NCI-H345 treated with DMSO at 0.1 percent for 48 hours (cell line): ENCODE results near the gene OR14A16.

ENCODE experiments used
- DNase-seq: peaks from one replicate; lab custom pipeline; 2025; ENCODE audit not compliant: unreplicated experiment; lab: John Stamatoyannopoulos, UW

OR14A16 gene, protein sequence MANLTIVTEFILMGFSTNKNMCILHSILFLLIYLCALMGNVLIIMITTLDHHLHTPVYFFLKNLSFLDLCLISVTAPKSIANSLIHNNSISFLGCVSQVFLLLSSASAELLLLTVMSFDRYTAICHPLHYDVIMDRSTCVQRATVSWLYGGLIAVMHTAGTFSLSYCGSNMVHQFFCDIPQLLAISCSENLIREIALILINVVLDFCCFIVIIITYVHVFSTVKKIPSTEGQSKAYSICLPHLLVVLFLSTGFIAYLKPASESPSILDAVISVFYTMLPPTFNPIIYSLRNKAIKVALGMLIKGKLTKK

DNA sequence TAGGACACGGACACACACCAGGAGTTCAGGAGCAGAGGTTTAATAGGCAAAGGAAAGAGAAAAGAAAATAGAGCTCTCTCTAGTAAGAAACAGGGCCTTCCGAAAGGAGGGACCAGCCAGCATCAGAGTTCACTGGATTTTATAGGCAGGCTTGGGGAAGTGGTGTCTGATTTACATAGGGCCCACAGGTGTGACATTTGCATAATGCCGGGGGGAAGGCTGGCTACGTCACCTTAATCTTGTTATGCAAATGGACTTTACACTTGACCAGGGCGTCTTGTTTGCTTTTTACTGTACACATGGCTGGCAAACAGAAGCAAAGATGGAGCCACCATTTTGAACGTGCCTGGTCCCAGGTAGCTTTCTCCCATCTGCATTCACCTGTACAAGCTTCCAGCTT, at the start of gene OR14A16:
Gene OR14A16 (minus strand): TSS at position 97 of the 400 bp plus-strand sequence. CDS start 8,390 bp downstream, outside the sequence.
- DNase-seq = no peak

DNA sequence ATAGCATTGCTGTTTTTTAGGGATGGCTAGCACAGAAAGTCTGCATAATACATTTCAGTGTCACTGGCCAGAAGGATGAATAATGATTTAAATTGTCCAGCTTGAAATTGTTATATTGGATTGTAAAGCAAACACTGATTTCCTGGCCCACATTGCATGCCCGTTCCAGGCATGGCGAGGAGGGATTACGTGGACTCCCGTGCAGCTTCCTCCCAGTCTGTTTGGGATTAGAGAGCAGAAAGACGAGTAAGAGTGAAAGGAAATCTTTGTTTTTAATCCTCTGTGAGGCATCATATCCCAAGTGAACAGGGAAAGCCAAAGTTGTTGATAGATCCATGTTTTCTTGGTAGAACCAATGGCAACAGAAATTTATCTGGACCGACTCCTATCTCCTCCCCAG, 41.5 kb upstream of the OR14A16 start:
- DNase-seq = no peak

DNA sequence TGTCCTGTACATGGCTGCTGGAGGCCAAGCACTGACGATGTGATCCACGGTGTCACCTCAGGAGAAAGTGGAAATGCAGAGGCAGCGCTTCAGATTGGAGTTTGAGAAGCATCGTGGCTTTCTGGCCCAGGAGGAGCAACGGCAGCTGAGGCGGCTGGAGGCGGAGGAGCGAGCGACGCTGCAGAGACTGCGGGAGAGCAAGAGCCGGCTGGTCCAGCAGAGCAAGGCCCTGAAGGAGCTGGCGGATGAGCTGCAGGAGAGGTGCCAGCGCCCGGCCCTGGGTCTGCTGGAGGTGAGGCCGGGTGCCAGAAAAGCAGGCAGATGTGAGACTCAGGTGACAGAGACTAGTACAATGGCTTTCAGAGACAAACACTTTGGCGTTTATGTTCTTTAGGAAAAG, 40.7 kb upstream of the OR14A16 start:
- no peak for DNase-seq

DNA sequence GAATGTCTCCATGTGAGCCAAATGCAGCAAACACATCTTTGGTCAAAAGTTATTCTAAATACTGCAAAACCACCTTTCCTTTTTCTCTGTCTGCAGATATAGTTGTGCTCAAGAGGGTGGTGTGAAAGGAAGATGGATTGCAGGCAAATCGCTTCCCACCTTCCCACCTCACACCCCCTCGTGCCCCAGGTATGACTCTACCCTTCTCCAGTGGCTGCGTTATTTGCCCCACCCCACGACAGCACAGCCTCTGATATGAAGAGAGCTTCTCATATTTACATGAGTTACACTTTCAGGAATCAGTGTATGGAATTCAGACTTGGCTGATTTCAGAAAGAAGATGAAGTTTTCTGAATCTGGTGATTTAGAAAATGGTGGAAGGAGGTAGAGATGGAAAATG, 38.8 kb upstream of the OR14A16 start:
- DNase-seq = no peak

DNA sequence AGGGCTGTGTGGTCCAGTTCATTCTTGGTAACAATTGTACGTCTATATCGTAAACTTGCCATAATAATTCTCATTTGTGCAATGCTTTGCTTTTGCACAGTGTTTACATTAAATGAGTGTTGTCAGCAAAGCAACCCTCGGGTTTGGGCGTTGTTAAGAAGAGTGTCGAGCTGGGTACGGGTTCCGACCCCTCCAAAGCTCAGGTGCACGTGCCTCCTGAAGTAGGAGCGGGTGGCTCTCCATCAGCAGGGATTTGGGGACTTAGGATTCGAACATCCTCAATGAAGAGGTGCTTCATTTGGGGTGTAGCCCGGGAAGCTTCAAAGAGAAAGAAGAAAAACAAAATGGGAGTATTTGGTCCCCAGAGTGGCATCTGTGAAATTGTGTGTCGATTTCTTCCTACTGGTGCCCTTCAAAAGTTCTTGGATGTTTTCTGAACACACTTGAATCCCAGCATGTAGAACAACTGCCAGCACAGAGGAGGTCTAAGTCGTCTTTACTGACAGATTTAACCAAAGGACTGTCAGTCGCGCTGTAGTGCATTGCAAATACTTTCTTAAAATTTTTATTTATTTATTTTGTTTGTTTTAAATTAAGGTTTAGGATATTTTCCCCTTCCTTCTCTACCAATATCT, 34.2 kb upstream of the OR14A16 start:
- DNase-seq = no peak

DNA sequence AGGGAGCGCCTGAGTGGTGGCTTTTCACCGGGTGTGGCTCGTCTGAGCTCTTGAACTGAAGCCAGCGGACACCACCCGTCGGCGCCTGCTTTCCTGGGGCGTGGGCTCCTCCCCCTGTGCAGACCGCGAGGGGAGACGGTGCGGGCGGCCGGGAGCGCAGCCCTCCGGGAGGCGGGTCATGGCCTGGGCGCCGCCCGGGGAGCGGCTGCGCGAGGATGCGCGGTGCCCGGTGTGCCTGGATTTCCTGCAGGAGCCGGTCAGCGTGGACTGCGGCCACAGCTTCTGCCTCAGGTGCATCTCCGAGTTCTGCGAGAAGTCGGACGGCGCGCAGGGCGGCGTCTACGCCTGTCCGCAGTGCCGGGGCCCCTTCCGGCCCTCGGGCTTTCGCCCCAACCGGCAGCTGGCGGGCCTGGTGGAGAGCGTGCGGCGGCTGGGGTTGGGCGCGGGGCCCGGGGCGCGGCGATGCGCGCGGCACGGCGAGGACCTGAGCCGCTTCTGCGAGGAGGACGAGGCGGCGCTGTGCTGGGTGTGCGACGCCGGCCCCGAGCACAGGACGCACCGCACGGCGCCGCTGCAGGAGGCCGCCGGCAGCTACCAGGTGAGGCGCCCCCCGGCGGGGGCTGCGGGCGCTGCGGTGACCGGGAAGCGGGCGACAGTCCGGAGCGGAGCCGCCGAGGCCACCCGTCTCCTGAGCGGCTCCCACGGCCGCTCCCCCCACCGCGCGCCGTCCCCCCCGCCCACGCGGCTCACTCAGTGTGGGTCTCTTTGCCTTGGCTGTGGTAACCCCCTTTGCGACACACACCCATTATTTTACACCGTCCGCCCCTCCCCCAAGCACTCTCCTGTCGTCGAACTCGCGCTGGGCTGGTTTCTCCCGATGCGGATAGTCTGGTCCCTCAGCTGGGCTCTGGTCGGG, 33.4 kb upstream of the OR14A16 start, which contains the start of gene TRIM58:
Gene TRIM58 (plus strand): TSS at position 119 of the 916 bp plus-strand sequence. CDS start 60 bp downstream, at position 179.
- no peak for DNase-seq

DNA sequence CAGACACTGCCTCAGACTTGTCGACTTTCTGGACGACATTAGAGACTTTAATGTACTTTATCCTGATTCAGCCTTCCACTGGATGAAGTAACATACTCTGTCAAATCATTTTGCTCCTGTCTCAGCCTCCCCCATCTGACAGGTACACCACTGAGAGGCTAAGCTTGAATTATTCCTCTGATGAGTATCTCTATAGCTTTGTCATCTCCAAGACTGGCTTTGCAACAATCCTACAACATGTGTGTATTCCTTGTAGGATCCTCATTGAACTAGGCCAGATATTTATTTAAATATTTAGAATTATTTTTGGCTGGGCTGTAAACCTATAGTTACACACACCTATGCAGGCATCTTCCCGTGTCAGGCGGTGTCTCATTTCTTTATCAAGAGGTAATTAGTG, 32.0 kb upstream of the OR14A16 start:
- DNase-seq = no peak

DNA sequence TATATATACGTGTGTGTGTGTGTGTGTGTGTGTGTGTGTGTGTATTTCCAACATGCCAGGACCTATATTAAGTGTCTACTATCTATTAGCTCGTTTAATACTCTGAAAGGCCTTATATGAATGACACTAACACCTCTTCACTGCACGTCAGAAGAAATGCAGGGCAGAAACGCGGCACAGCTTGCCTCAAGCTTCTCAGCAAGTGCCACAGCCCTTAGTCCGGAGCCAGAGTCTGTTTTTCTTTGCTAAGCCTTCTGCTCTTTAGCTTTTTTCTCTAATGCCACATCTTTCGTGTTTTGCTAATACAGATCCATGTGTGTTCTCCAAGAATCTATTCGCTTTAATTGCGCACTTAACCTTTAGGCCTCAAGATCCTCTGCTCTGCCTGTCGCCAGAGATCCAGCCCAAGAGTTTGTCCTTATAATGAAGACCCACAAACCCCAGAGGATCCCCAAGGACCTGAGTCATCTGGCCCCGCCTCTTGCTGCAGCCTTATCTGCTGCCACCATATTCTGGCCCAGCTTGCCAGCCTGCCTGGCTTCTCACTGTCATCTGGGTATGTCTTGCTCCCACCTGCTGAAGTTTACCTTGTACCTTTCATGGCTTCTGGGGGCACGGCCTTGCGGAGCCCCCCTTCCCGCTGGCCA, 31.1 kb upstream of the OR14A16 start:
- no peak for DNase-seq

DNA sequence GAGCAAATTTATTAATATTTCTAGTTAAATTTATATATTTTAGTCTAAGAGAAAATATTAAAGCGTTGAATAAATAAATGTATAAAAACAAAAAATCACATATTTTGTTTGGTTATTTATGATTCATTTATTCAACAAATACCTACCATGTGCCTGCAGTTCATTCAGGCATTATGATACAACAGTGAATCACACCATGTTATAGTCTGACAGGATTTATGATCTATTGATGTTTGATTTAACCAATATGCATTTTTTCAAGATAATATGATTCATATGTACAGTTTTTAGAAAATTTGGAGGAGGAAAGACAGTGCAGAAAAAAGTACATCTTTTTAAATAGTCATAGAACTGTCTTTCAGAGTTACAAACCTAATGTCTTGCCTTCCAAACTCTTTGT, 25.7 kb upstream of the OR14A16 start:
- DNase-seq = no peak

DNA sequence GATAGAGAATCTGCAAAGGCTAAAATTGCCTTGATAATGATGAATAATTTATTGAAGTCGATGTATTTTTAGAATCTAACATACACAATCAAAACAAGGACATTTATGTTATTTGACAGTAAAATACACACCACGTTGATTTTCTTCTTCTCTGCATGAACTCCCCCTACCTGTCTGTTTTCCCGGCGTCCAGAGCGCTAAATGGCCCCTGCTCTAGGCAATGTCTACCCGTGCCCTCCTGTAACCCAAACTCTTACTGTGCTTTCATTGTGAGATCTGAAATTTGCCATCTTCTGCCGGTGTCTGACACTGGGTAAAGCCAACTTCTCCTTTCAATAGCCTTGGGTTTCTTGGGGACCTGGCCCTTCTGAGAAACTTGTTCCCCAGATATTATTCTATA, 24.4 kb upstream of the OR14A16 start:
- no peak for DNase-seq

DNA sequence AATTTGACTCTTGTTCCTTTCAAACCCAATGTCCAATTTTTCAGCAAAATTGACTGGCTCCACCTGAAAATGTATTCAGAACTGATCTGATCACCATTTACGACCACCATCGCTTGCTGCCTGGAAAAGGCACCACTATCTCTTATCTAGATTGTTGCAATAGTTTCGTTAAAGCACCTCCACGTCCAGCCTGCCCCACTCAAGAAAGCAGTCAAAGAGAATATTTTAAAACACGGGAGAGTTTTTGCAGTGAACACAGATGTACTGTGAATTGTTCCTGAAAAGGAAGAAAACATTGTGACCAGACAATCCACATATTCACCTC, 21.7 kb upstream of the OR14A16 start:
- no peak for DNase-seq

DNA sequence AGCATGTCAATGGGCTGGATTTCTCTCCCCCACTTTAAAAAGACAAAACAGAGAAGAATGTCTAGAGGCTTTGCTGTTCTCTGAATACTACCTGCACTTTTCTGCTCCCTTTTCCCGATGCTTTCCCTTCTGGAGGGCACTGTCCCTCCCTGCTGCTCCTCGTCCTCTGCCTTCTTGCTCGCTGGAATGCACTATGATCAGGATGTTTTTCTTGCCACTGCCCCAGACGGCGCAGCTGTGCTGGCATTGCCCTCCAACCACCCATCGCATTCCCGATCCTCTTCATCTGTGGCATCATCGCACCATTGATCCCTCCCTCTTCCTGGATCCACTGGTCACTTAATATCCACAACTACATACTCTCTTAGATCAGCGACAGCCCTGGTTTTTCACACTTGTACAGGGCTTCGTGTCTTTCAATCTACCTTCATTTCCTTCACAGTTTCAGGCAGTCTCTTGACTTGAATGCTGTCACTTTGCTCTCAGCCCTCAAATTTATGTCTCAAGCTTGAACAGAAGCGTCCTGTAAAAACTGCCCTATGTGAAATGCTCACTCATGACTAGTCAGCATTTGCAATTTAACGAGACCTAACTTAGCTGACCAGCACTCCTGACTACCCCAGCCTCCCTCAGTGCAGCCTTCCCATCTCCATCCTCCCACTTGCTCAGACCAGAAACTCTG, 21.2 kb upstream of the OR14A16 start:
- no peak for DNase-seq

DNA sequence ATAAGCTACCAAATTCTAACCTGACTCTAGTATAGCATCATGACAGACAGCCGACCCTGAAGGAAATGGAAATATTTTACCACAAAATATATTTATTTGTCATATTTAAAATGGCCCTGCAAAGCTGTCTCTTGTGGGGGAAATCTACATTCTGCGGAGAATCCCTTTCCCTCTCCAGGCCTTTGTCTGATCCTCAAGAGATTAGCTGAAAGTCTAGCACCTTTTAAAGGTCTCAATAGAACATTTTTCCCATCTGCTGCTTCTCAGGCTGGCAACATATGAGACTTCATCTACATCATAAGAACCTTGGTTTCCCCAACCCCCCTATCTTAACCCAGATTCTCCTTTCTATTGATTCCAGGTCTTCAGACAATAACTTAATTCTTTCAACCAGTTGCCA, 19.5 kb upstream of the OR14A16 start:
- no peak for DNase-seq

DNA sequence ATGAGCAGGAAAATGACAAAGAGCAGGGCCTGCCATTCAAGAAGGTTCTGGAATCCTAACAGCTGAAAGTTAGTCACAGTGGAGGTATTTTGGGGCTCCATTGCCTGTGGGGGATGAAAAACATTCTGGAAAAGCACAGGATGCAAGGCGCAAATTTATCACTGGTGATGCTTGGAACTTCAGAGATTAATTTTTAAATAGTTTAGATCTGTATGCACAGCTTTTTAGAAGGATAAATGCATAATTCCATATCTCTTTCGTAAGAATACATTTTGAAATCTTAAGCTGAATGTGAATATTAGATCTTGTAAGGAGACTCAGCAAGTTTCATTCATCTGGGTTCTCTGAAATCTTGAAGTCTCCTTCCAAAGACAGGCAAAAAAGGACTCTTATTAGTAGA, 17.9 kb upstream of the OR14A16 start, which contains the start of gene OR11L1:
Gene OR11L1 (minus strand): TSS at position 101 of the 400 bp plus-strand sequence. CDS start 0 bp downstream, at position 101.
- no peak for DNase-seq

DNA sequence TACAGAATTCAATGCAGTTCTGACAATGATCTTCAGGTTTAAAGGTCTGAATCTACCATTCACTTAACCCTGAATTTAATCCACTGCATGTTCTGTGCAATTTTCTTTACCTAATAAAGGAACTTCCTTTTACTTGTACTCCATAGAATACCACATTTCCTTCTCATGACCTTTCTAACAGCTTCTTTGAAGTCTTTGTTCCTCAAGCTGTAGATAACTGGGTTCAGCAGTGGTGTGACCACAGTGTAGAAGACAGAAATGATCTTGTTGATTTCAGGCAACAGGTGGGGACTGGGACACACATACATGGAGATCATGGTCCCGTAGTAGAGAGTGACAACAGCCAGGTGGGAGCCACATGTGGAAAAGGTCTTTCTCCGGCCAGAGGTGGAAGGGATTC, 16.9 kb upstream of the OR14A16 start:
- no peak for DNase-seq

DNA sequence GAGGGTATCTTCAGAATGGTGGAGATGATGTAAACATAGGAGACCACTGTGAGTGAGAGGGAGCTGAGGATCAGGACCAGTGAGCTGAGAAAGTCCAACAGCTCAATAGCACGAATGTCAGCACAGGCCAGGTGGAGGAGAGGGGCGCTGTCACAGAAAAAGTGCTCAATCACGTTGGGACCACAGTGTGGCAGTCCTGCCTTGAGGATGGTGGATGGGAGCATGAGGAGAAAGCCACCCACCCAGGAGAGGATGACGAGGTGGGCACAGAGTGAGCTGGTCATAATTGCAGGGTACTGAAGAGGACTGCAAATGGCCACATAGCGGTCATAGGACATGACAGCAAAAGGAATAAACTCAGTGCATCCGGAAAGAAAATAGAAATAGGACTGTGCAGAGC, 9.7 kb upstream of the OR14A16 start:
- DNase-seq = no peak

DNA sequence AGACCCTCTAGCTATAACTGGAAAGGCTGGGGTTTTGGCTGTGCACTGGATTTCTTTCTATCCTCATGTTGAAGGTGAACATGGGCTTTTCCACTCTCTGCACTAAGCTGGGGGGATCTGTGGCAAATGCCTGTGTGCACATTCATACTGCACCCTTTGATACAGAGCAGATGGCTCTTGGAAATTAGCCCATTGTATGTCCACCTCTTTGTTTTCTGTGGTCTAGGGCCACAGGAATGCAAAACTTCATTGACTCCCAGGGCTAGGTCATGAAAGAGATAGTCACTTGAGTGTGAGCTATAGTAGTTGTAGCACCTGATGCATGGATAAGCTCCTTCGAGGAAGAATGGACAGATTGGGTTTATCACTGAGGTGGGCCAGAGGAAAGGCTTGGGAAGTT, 5.7 kb upstream of the OR14A16 start:
- no peak for DNase-seq

DNA sequence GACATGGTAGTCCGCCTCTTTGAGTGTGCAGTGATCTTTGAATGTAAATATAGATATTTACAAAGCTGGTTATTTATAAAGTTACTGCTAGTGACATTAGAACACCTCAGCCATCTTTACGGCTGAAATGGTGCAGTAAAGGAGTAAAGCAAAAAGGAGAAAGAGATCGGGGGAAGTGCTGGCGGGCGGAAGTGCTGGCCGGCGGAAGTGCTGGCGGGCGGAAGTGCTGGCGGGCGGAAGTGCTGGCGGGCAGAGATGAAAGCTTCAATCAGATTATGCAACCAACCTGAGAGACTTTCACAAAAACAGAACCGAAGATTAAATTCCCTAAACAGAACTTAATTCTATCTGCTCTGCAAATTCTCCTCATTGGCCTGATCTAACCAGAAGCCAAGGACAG, 1.4 kb upstream of the OR14A16 start:
- no peak for DNase-seq

DNA sequence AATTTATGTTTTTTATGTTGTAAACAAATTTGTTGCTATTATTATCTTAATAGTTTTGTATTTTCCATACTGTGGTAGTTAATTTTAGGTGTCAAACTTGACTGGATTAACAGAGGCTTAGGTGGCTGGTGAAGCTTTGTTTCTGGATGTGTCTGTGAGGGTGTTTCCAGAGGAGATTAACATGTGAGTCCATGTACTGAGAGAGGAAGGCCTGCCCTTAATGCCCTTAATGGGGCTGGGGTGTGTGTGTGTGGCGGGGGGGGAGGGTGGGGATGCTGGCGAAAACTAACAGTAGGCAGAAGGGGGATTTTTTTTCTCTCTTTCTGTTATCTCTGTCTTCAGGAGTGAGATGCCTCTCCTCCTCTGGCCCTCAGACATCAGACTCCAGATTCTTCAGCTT, 1.9 kb downstream of the OR14A16 start:
- no peak for DNase-seq

DNA sequence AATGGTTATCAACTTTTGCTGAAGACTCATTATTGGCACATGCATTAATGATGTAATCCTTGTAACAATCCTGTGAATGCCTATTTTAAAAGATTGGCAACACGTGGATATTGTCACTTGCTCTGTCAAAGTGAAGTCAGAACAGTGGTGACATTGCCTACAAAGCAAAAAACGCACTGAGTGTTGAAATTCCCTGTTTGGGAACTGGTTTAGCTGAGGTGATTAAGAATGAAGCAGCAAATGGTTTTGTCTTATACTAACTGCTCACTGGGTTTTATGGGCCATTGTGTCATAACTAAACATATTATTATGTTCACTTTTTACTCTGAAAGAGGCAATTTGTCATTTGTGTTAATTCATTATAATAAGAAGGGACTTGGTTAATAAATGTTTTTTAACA, 11.3 kb downstream of the OR14A16 start:
- no peak for DNase-seq

DNA sequence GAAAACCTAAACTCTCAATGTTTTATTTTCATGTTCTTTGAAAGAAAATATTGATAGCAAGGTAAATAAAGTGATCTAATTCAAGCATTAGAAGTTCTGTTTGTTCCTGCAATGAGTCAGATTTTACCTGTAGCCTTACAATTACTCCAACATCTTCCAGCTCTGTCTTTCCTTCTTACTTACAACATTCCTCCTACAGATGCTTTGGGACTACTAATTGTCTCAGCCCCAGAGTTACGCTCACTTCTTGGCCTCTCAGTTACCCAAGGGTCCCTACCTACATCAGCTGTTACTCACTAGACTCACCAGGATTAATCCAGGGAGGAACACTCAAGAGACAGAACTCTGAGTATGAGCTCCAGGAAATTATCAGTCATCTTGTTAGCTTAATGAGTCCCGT, 26.4 kb downstream of the OR14A16 start:
- DNase-seq = no peak
